Uterus (tissue), 2 donors: Measurements from ENCODE around the gene PIP5KL1.

Experiments used
- CTCF ChIP-seq, 4 experiments: fragments of 200-600 bp in 2 of 4; fragments of 450-650 bp in 2 of 4; sonication (generic) in 2 of 4; IDR thresholded peaks; one replicate each; pipeline ENCODE4 v1.5.1; 2016 to 2019; ENCODE audit warnings: antibody characterized with exemption in 4 of 4, mild to moderate bottlenecking in 2 of 4, moderate library complexity in 1 of 4
- POLR2A ChIP-seq, 2 donors: fragments of 450-650 bp; IDR thresholded peaks; one replicate each; pipeline ENCODE4 v1.6.1; 2016; ENCODE audit warnings: antibody characterized with exemption in 2 of 2, mild to moderate bottlenecking in 1 of 2, moderate library complexity in 1 of 2

DNA sequence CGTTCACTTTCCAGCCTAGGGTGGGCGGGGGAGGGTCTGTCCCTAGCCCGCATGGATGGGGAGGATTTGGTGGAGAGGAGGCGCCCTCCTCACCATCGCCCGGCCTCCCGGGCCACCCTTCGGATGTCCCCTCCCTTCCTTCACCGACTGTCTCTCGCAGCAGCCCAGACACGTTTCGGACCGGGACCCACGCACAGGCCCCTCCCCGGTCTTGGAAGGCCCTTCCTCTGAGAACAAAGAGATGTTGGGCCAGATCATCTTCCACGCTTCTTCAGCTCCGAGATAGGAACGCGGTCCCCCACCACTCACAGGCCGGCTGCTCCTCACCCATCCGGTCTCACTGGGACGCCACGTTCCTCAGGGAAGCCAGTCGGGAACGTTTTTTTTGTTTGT is 7.7 kb upstream of the PIP5KL1 start:
- no peak for TF ChIP-seq CTCF (IDR thresholded peaks at IDR 0.05)
- TF ChIP-seq POLR2A (IDR thresholded peaks at IDR 0.05): no peak
